Choroid plexus epithelial cell (primary cell): Measurements from ENCODE around the gene MESD.
A peak's percentile ranks its signal among the peaks of the same experiment; 100 is the strongest.

Source experiments
- DNase-seq: peaks from one replicate; pipeline ENCODE4 v3.0.0-alpha.2; 2010; ENCODE audit warnings: low read depth
- H3K4me3 ChIP-seq: 2 replicates; pipeline ENCODE4 v1.5.1; 2011; ENCODE audit warnings: low read depth, mild to moderate bottlenecking, control low read depth, low read length, moderate library complexity
- CTCF ChIP-seq: conservative IDR thresholded peaks from 2 replicates; pipeline ENCODE4 v1.5.1; 2011; ENCODE audit warnings: low read depth, mild to moderate bottlenecking, control low read depth, inconsistent platforms, low read length, moderate library complexity

The MESD gene

GRCh38 chr15:81006124-81006523 lies 16.5 kb upstream of the MESD start:
- no peak for TF ChIP-seq CTCF
- DNase-seq: no peak
- no peak overlapping the region for H3K4me3 ChIP-seq

- no peak for TF ChIP-seq CTCF
- no peak for DNase-seq
- peak overlapping the region; percentile 88 for H3K4me3 ChIP-seq
Observed at GRCh38 chr15:81003097-81003350, 13.4 kb upstream of the MESD start.

GRCh38 chr15:81002331-81003096 lies 12.9 kb upstream of the MESD start:
- peak overlapping the region; percentile 88 for H3K4me3 ChIP-seq
- DNase-seq: peak; percentile 26
- no peak for TF ChIP-seq CTCF

GRCh38 chr15:81002009-81002330 lies 12.4 kb upstream of the MESD start:
- no peak for DNase-seq
- no peak for TF ChIP-seq CTCF
- H3K4me3 ChIP-seq: peak overlapping the region; percentile 88

GRCh38 chr15:81001152-81002008 lies 11.8 kb upstream of the MESD start:
- TF ChIP-seq CTCF: no peak
- peak overlapping the region; percentile 88 for H3K4me3 ChIP-seq
- DNase-seq: peak; percentile 40

- TF ChIP-seq CTCF: no peak
- H3K4me3 ChIP-seq: peak within 1 kb of the TSS; percentile 88
- peak; percentile 91 for DNase-seq
Observed at GRCh38 chr15:81000624-81001151, 11.1 kb upstream of the MESD start, which contains the start of gene TLNRD1. TSS of gene TLNRD1 (plus strand) at chr15:81000923. CDS start at chr15:81002272, 1,349 bp downstream.
